Neural cell (in vitro differentiated cells): Measurements from ENCODE around the gene GFRA4. TPM values are rescaled to one million over a fixed set of nuclear protein-coding genes. Genes with fewer than 3 reads are reported as not detected.

Experiments
- H2AFZ ChIP-seq: fragments of 200-600, 300-800 bp; sonication (generic), shearing (Covaris generic); 2 replicates; pipeline ENCODE4 v1.6.0; 2014; ENCODE audit warnings: low read depth, mild to moderate bottlenecking, antibody characterized with exemption, low read length, moderate library complexity
- H3F3A ChIP-seq: fragments of 200-600 bp; shearing (Covaris generic); 2 replicates; pipeline ENCODE4 v1.6.1; 2016; ENCODE audit warnings: mild to moderate bottlenecking, moderate library complexity, mixed read lengths, antibody characterized with exemption, low read length; ENCODE audit not compliant: insufficient read depth, poor library complexity, severe bottlenecking
- H3K27ac ChIP-seq: fragments of 200-600, 300-800 bp; sonication (generic), shearing (Covaris generic); 2 replicates; pipeline ENCODE4 v1.5.1; 2014; ENCODE audit warnings: mild to moderate bottlenecking, low read length, moderate library complexity
- H3K27me3 ChIP-seq: fragments of 300-800, 200-600 bp; sonication (generic), shearing (Covaris generic); 2 replicates; pipeline ENCODE4 v1.6.0; 2014; ENCODE audit warnings: mild to moderate bottlenecking, low read depth, low read length, moderate library complexity; ENCODE audit not compliant: insufficient read depth
- H3K36me3 ChIP-seq: fragments of 300-800, 200-600 bp; sonication (generic), shearing (Covaris generic); 2 replicates; pipeline ENCODE4 v1.5.1; 2014; ENCODE audit warnings: mild to moderate bottlenecking, antibody characterized with exemption, low read length, moderate library complexity; ENCODE audit not compliant: insufficient read depth
- H3K4me2 ChIP-seq: fragments of 300-800, 200-600 bp; sonication (generic), shearing (Covaris generic); 2 replicates; pipeline ENCODE4 v1.6.0; 2014; ENCODE audit warnings: mild to moderate bottlenecking, low read length
- H3K4me3 ChIP-seq: fragments of 300-800, 200-600 bp; sonication (generic), shearing (Covaris generic); 2 replicates; pipeline ENCODE4 v1.5.1; 2014; ENCODE audit warnings: mild to moderate bottlenecking, low read length, moderate library complexity
- H3K79me2 ChIP-seq: fragments of 200-600 bp; shearing (Covaris generic); replicated peaks from 2 replicates; pipeline ENCODE4 v1.6.0; 2014; ENCODE audit warnings: mild to moderate bottlenecking, low read length, moderate library complexity; ENCODE audit not compliant: insufficient read depth
- H3K9ac ChIP-seq: fragments of 300-800, 200-600 bp; sonication (generic), shearing (Covaris generic); 2 replicates; pipeline ENCODE4 v1.6.1; 2016; ENCODE audit warnings: mild to moderate bottlenecking, low read length, mixed read lengths
- H3K9me2 ChIP-seq: fragments of 200-600 bp; shearing (Covaris generic); 2 replicates; pipeline ENCODE4 v1.6.1; 2016; ENCODE audit warnings: mild to moderate bottlenecking, low read length, mixed read lengths; ENCODE audit not compliant: insufficient read depth
- H3K9me3 ChIP-seq: fragments of 200-600, 300-800 bp; sonication (generic), shearing (Covaris generic); 2 replicates; pipeline ENCODE4 v1.6.1; 2016; ENCODE audit warnings: mild to moderate bottlenecking, mixed run types, low read length, moderate library complexity, mixed read lengths
- H4K20me1 ChIP-seq: fragments of 200-600 bp; shearing (Covaris generic); 2 replicates; pipeline ENCODE4 v1.6.1; 2016; ENCODE audit warnings: mild to moderate bottlenecking, mixed run types; ENCODE audit not compliant: insufficient read depth
- CTCF ChIP-seq: fragments of 450-650 bp; IDR thresholded peaks from 2 replicates; pipeline ENCODE4 v1.5.1; 2014; ENCODE audit warnings: antibody characterized with exemption, mild to moderate bottlenecking, moderate library complexity; ENCODE audit not compliant: poor library complexity, severe bottlenecking
- EP300 ChIP-seq: fragments of 450-650 bp; conservative IDR thresholded peaks from 2 replicates; pipeline ENCODE4 v1.6.1; 2014; ENCODE audit warnings: antibody characterized with exemption, mild to moderate bottlenecking, moderate library complexity; ENCODE audit not compliant: poor library complexity, severe bottlenecking
- EZH2 ChIP-seq: fragments of 200-600, 300-800 bp; shearing (Covaris generic), sonication (generic); IDR thresholded peaks from 2 replicates; pipeline ENCODE4 v1.6.1; 2014; ENCODE audit warnings: antibody characterized with exemption, low read length, borderline replicate concordance, mild to moderate bottlenecking; ENCODE audit not compliant: insufficient read depth, poor library complexity, severe bottlenecking
- MXI1 ChIP-seq: fragments of 450-650 bp; conservative IDR thresholded peaks from 2 replicates; pipeline ENCODE4 v1.6.1; 2014; ENCODE audit warnings: antibody characterized with exemption, mild to moderate bottlenecking; ENCODE audit not compliant: poor library complexity, severe bottlenecking
- POLR2AphosphoS5 ChIP-seq: IDR thresholded peaks from 2 replicates; pipeline ENCODE4 v1.6.1; 2012
- RAD21 ChIP-seq: fragments of 450-650 bp; conservative IDR thresholded peaks from 2 replicates; pipeline ENCODE4 v1.6.1; 2014; ENCODE audit warnings: antibody characterized with exemption, mild to moderate bottlenecking, moderate library complexity
- REST ChIP-seq: IDR thresholded peaks from 2 replicates; pipeline ENCODE4 v1.6.1; 2012; ENCODE audit warnings: borderline replicate concordance
- SMC3 ChIP-seq: fragments of 450-650 bp; conservative IDR thresholded peaks from 2 replicates; pipeline ENCODE4 v1.6.1; 2014; ENCODE audit warnings: antibody characterized with exemption, mild to moderate bottlenecking, moderate library complexity; ENCODE audit not compliant: poor library complexity
- TAF1 ChIP-seq: IDR thresholded peaks from 2 replicates; pipeline ENCODE4 v1.6.1; 2012; ENCODE audit warnings: low read depth
- polyA plus RNA-seq: library from polyadenylated mRNA; depleted of rRNA; stranded (reverse); fragments of >200 nt; gene quantifications from 2 replicates; pipeline ENCODE4 v1.2.3, GENCODE V29; 2014

GFRA4 gene
- polyA plus RNA-seq, 1 donor from 2014 or later = not detected

- H3K9ac ChIP-seq = no peak overlapping the region
- TF ChIP-seq EZH2 (no peak), CTCF (no peak), EP300 (no peak), SMC3 (no peak), POLR2AphosphoS5 (no peak), MXI1 (no peak), TAF1 (no peak), RAD21 (no peak), REST (no peak)
- H4K20me1 ChIP-seq = no peaks in the 10 kb centered on the region
- no peaks in the 10 kb centered on the region for H3K79me2 ChIP-seq
- H3K36me3 ChIP-seq = no peaks in the 10 kb centered on the region
- H3K9me3 ChIP-seq = no peaks in the 10 kb centered on the region
- no peaks in the 10 kb centered on the region for H3F3A ChIP-seq
- no peaks in the 10 kb centered on the region for H3K27me3 ChIP-seq
- no peak overlapping the region for H2AFZ ChIP-seq
- H3K27ac ChIP-seq = no peak overlapping the region
- no peak overlapping the region for H3K4me3 ChIP-seq
- H3K4me2 ChIP-seq = no peak overlapping the region
- H3K9me2 ChIP-seq = no peaks in the 10 kb centered on the region
Observed at GRCh38 chr20:3711484-3711941, 48.3 kb upstream of the GFRA4 start.

- Histone ChIP-seq H3F3A (no peaks in the 10 kb centered on the region), H2AFZ (no peak overlapping the region), H3K27me3 (no peaks in the 10 kb centered on the region), H3K9me2 (no peaks in the 10 kb centered on the region), H3K9me3 (no peaks in the 10 kb centered on the region), H4K20me1 (no peaks in the 10 kb centered on the region), H3K79me2 (no peaks in the 10 kb centered on the region), H3K9ac (no peak overlapping the region), H3K4me2 (no peak overlapping the region), H3K36me3 (no peaks in the 10 kb centered on the region), H3K27ac (no peak overlapping the region), H3K4me3 (no peak overlapping the region)
- TF ChIP-seq POLR2AphosphoS5 = no peak
- peak; percentile 31 for TF ChIP-seq SMC3
- peak; percentile 46 for TF ChIP-seq CTCF
Observed at GRCh38 chr20:3710703-3711483, 47.7 kb upstream of the GFRA4 start.
